Measurements from ENCODE around the gene KLF5. TPM values are rescaled to one million over a fixed set of nuclear protein-coding genes. Genes with fewer than 3 reads are reported as not detected.

The KLF5 gene
- 100 to 1,000 TPM in 2 of 4 donors, 10 to 100 TPM in 2; 26.4 to 109 (median 85.4) TPM for total RNA-seq

DNA sequence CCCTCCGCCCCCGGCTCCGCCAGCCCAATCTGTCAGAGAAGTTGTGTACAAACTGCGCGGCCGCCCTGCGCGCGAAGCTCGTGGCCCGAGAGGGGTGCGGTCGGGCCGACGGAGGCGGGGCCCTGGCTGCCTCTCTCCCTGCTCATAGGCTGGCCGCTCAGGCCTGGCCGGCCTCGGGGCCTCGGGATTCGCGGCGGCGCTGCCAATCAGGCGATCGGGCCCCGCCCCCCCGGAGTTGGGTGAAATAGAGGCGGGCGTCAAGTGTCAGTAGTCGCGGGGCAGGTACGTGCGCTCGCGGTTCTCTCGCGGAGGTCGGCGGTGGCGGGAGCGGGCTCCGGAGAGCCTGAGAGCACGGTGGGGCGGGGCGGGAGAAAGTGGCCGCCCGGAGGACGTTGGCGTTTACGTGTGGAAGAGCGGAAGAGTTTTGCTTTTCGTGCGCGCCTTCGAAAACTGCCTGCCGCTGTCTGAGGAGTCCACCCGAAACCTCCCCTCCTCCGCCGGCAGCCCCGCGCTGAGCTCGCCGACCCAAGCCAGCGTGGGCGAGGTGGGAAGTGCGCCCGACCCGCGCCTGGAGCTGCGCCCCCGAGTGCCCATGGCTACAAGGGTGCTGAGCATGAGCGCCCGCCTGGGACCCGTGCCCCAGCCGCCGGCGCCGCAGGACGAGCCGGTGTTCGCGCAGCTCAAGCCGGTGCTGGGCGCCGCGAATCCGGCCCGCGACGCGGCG lies at the start of gene KLF5:
Gene KLF5 (plus strand): TSS at position 270 of the 724 bp plus-strand sequence. CDS start 323 bp downstream, at position 593.
- peak within 1 kb of the TSS; percentile 77 to 93 (median 90) for H3K4me3 ChIP-seq
- peak within 1 kb of the TSS; percentile 50 to 88 (median 78) for H3K27ac ChIP-seq
- no peaks in the 10 kb centered on the region for H3K9me3 ChIP-seq
- 1% methylated on average over 25 to 60 of the region's 93 CpGs for WGBS, 2 donors
- peak; percentile 97 for DNase-seq (ENCODE audit: low spot score in 2 of 2)
- no peaks in the 10 kb centered on the region for H3K36me3 ChIP-seq
- peaks cover 0 to 17% (median 3%) of the 10 kb centered on the region in 4 donors for H3K4me1 ChIP-seq
- peaks cover 0 to 2% of the 10 kb centered on the region in 2 donors for H3K27me3 ChIP-seq
- TF ChIP-seq, protein P1, sequence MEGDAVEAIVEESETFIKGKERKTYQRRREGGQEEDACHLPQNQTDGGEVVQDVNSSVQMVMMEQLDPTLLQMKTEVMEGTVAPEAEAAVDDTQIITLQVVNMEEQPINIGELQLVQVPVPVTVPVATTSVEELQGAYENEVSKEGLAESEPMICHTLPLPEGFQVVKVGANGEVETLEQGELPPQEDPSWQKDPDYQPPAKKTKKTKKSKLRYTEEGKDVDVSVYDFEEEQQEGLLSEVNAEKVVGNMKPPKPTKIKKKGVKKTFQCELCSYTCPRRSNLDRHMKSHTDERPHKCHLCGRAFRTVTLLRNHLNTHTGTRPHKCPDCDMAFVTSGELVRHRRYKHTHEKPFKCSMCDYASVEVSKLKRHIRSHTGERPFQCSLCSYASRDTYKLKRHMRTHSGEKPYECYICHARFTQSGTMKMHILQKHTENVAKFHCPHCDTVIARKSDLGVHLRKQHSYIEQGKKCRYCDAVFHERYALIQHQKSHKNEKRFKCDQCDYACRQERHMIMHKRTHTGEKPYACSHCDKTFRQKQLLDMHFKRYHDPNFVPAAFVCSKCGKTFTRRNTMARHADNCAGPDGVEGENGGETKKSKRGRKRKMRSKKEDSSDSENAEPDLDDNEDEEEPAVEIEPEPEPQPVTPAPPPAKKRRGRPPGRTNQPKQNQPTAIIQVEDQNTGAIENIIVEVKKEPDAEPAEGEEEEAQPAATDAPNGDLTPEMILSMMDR (IDR thresholded peaks at IDR 0.05), result no peak
- TF ChIP-seq EP300 (IDR thresholded peaks at IDR 0.05) (peak in 1 of 2 donors; percentile 98), POLR2A (IDR thresholded peaks at IDR 0.05) (peak; percentile 91 to 98)

DNA sequence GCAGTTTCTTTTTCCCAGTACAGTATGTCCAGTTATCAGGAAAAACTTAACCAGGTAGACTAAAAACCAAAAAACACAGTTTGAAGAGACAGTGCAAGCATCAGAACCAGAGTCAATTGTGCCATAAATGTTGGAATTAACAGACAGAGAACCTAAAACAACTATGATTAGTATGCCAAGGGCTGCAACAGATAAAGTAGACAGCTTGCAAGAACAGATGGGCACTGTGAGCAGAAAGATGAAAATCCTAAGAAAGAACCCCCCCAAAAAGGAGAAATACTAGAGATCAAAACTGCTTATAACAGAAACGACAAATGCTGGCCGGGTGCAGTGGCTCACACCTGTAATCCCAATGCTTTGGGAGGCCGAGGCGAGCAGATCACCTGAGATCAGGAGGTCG lies 47.1 kb upstream of the KLF5 start:
- H3K4me3 ChIP-seq, result no peak overlapping the region
- 85 to 99% methylated on average over 5 of the region's 5 CpGs for whole genome bisulfite sequencing, 2 donors
- H3K9me3 ChIP-seq, result no peaks in the 10 kb centered on the region
- peaks cover 0 to 63% (median 0%) of the 10 kb centered on the region in 3 donors for H3K36me3 ChIP-seq
- no peaks in the 10 kb centered on the region for H3K4me1 ChIP-seq
- TF ChIP-seq, protein P1 (IDR thresholded peaks at IDR 0.05), result no peak
- no peak for TF ChIP-seq EP300 (IDR thresholded peaks at IDR 0.05)
- no peak for TF ChIP-seq POLR2A (IDR thresholded peaks at IDR 0.05)
- DNase-seq (ENCODE audit: low spot score in 2 of 2), result no peak
- H3K27ac ChIP-seq, result no peak overlapping the region
- H3K27me3 ChIP-seq, result no peaks in the 10 kb centered on the region

DNA sequence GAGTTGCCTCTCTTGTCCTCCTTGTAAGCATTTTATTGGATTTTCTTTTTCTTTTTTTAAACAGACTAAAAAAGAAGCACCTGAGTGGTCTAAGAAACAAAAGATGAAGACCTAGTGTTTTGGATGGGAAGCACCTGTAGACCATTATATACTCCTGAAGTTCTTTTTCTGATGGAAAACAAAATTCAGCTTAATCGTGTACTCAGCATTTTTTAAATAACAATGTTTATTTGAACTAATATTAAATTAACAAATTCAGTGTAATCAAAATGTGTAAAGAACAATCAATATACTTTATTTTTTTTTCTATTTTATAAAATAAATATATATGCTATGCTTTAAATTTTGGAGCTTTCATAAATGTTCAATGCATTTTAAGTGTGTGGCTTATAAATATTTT lies 43.0 kb upstream of the KLF5 start:
- 92 to 95% methylated on average over 1 of the region's 1 CpG for WGBS, 2 donors
- H3K36me3 ChIP-seq, result peaks cover 0 to 78% (median 0%) of the 10 kb centered on the region in 3 donors

DNA sequence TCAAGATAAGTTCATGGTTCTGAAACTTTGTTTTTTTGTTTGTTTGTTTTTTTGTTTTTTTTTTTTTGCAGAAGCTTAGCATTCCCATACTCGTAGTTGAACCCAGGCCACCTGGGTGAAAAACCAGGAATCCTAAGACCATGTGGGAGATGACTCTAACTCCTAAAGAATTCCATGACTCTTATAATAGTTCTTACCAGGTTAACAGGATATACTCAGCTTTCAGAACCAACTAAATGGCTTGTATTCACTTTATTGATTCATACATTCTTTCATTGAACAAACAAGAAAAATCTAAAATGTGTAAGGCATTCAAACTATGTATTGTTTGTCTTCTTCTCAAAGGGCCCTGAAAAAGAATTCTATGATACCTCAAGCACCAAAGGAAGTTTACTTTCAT lies 40.5 kb upstream of the KLF5 start:
- Histone ChIP-seq H3K27ac (no peak overlapping the region), H3K4me1 (no peaks in the 10 kb centered on the region), H3K4me3 (no peak overlapping the region), H3K36me3 (peaks cover 0 to 66% (median 0%) of the 10 kb centered on the region in 3 donors), H3K9me3 (no peaks in the 10 kb centered on the region), H3K27me3 (no peaks in the 10 kb centered on the region)
- WGBS, 2 donors, result 77 to 84% methylated on average over 1 of the region's 1 CpG
- DNase-seq (ENCODE audit: low spot score in 2 of 2), result no peak
- TF ChIP-seq, protein P1 (IDR thresholded peaks at IDR 0.05), result no peak
- TF ChIP-seq POLR2A (IDR thresholded peaks at IDR 0.05) (no peak), EP300 (IDR thresholded peaks at IDR 0.05) (no peak)

More for the DNA sequence above, 43.0 kb upstream of the KLF5 start:
- TF ChIP-seq POLR2A (IDR thresholded peaks at IDR 0.05), result no peak
- TF ChIP-seq EP300 (IDR thresholded peaks at IDR 0.05), result no peak
- TF ChIP-seq, protein P1 (IDR thresholded peaks at IDR 0.05), result no peak
- Histone ChIP-seq H3K4me3 (no peak overlapping the region), H3K27ac (no peak overlapping the region), H3K27me3 (no peaks in the 10 kb centered on the region), H3K4me1 (no peaks in the 10 kb centered on the region), H3K9me3 (no peaks in the 10 kb centered on the region)
- no peak for DNase-seq (ENCODE audit: low spot score in 2 of 2)

Measured in tibial nerve (tissue), 4 donors.